ENCODE measurements around the gene MMP25. TPM values are rescaled to one million over a fixed set of nuclear protein-coding genes. Genes with fewer than 3 reads are reported as not detected.
A peak's percentile ranks its signal among the peaks of the same experiment; 100 is the strongest.

MMP25 gene
- polyA plus RNA-seq, 1 experiment = not detected

- no peak for TF ChIP-seq CTCF (IDR thresholded peaks at IDR 0.05; ENCODE audit: low read depth, low read length)
- DNase-seq (ENCODE audit: low read depth, low spot score) = no peak
- Histone ChIP-seq H3K4me3 (ENCODE audit: low read depth, low read length) (peak overlapping the region; percentile 63), H3K9me3 (ENCODE audit: control insufficient read depth, insufficient read depth, low read length) (no peaks in the 10 kb centered on the region; the same call in 1 of the 2 replicates), H3K27me3 (ENCODE audit: control insufficient read depth, insufficient read depth, low read length) (peaks cover 5% of the 10 kb centered on the region), H3K27ac (ENCODE audit: low read depth, low read length) (peak overlapping the region; percentile 21)
- ChIA-PET CTCF (interaction anchor here (0.6 to 3.1 kb wide), 4 partner anchors 10 to 110 kb away, joined by 3 to 13 read pairs (median 4); no protein-coding TSS in a partner anchor), POLR2A (interaction anchor here (1.6 to 3.8 kb wide), 6 partner anchors 9 to 47 kb away, joined by 5 to 30 read pairs (median 9); partner anchors contain the start of gene PKMYT1)
Observed at GRCh38 chr16:3019594-3020246, 26.6 kb upstream of the MMP25 start.

GRCh38 chr16:3020247-3020603 lies 26.1 kb upstream of the MMP25 start, which contains the start of gene TNFRSF12A:
TNFRSF12A (plus strand) TSS chr16:3020368; CDS start chr16:3020398, 30 bp downstream.
- no peak for DNase-seq (ENCODE audit: low read depth, low spot score)
- peak within 1 kb of the TSS; percentile 94 for H3K4me3 ChIP-seq (ENCODE audit: low read depth, low read length)
- TF ChIP-seq CTCF (IDR thresholded peaks at IDR 0.05; ENCODE audit: low read depth, low read length) = no peak
- ChIA-PET POLR2A (interaction anchor here (0.8 to 3.8 kb wide), 9 partner anchors 8 to 129 kb away, joined by 3 to 30 read pairs (median 8); partner anchors contain the start of gene PKMYT1), CTCF (interaction anchor here (0.6 to 3.1 kb wide), 4 partner anchors 9 to 137 kb away, joined by 3 to 13 read pairs (median 3); partner anchors contain the start of gene FLYWCH2)
- peak within 1 kb of the TSS; percentile 99 for H3K27ac ChIP-seq (ENCODE audit: low read depth, low read length)
- no peaks in the 10 kb centered on the region; the same call in 1 of the 2 replicates for H3K9me3 ChIP-seq (ENCODE audit: control insufficient read depth, insufficient read depth, low read length)
- peaks cover 5% of the 10 kb centered on the region for H3K27me3 ChIP-seq (ENCODE audit: control insufficient read depth, insufficient read depth, low read length)

- ChIA-PET POLR2A (interaction anchor here (0.7 to 3.8 kb wide), 13 partner anchors 8 to 129 kb away, joined by 3 to 30 read pairs (median 7); partner anchors contain the start of genes CLDN9 and PKMYT1), CTCF (interaction anchor here (0.6 to 3.1 kb wide), 2 partner anchors 11 to 138 kb away, joined by 3 to 13 read pairs; partner anchors contain the start of gene FLYWCH2)
- DNase-seq (ENCODE audit: low read depth, low spot score) = peak; percentile 72
- Histone ChIP-seq H3K4me3 (ENCODE audit: low read depth, low read length) (peak overlapping the region; percentile 94), H3K27me3 (ENCODE audit: control insufficient read depth, insufficient read depth, low read length) (peaks cover 5% of the 10 kb centered on the region), H3K9me3 (ENCODE audit: control insufficient read depth, insufficient read depth, low read length) (no peaks in the 10 kb centered on the region; the same call in 1 of the 2 replicates), H3K27ac (ENCODE audit: low read depth, low read length) (peak overlapping the region; percentile 99)
- no peak for TF ChIP-seq CTCF (IDR thresholded peaks at IDR 0.05; ENCODE audit: low read depth, low read length)
Observed at GRCh38 chr16:3020604-3021448, 25.5 kb upstream of the MMP25 start.

GRCh38 chr16:3021449-3022207 lies 24.7 kb upstream of the MMP25 start:
- DNase-seq (ENCODE audit: low read depth, low spot score) = peak; percentile 80
- H3K4me3 ChIP-seq (ENCODE audit: low read depth, low read length) = peak overlapping the region; percentile 94
- H3K9me3 ChIP-seq (ENCODE audit: control insufficient read depth, insufficient read depth, low read length) = no peaks in the 10 kb centered on the region; the same call in 1 of the 2 replicates
- H3K27ac ChIP-seq (ENCODE audit: low read depth, low read length) = peak overlapping the region; percentile 99
- peak; percentile 52 for TF ChIP-seq CTCF (IDR thresholded peaks at IDR 0.05; ENCODE audit: low read depth, low read length)
- H3K27me3 ChIP-seq (ENCODE audit: control insufficient read depth, insufficient read depth, low read length) = peaks cover 5% of the 10 kb centered on the region
- POLR2A ChIA-PET = interaction anchor here (0.7 to 3.8 kb wide), 12 partner anchors 9 to 136 kb away, joined by 3 to 30 read pairs (median 4); partner anchors contain the start of genes CLDN9 and PKMYT1
- CTCF ChIA-PET = interaction anchor here (3.1 kb wide), 1 partner anchor 10 kb away, joined by 13 read pairs; no protein-coding TSS in a partner anchor

Measured in AG04450 (cell line).